ENCODE results near the gene TOMM7. TPM values are rescaled to one million over a fixed set of nuclear protein-coding genes. Genes with fewer than 3 reads are reported as not detected.

The TOMM7 gene
- total RNA-seq (100 to 1,000 TPM; 675 to 780 TPM), polyA plus RNA-seq (100 to 1,000 TPM; 309 to 462 (median 320) TPM), total RNA-seq (117 to 284 (median 204) reads per million in 6 experiments)

GRCh38 chr7:22822486-22823141 is at the start of gene TOMM7:
Gene TOMM7 (minus strand): TSS chr7:22822849. CDS start chr7:22822779, 70 bp downstream.
- Mint-ChIP-seq H3K4me3 (peak within 1 kb of the TSS; percentile 94 to 100 (median 98)), H3K36me3 (peaks cover 0 to 9% (median 0%) of the 10 kb centered on the region in 3 donors), H3K4me1 (peaks cover 20 to 48% (median 45%) of the 10 kb centered on the region in 4 donors), H3K9me3 (no peaks in the 10 kb centered on the region), H3K27me3 (peaks cover 7 to 28% (median 21%) of the 10 kb centered on the region in 5 donors), H3K27ac (peak within 1 kb of the TSS; percentile 96 to 100 (median 100))
- peak; percentile 79 to 95 (median 88) for DNase-seq
- POLR2A ChIA-PET = interaction anchor here (0.9 to 1.7 kb wide), 5 partner anchors 8 to 1395 kb away, joined by 3 to 5 read pairs (median 4); partner anchors contain the start of gene SP4
- peak; percentile 93 to 96 for ATAC-seq

- Mint-ChIP-seq H3K36me3 (peaks cover 4 to 11% (median 6%) of the 10 kb centered on the region in 3 donors), H3K27me3 (peaks cover 0 to 2% (median 0%) of the 10 kb centered on the region in 5 donors), H3K4me3 (no peak overlapping the region), H3K9me3 (peaks cover 0 to 1% (median 0%) of the 10 kb centered on the region in 9 donors), H3K4me1 (peaks cover 0 to 4% (median 0%) of the 10 kb centered on the region in 4 donors), H3K27ac (no peak overlapping the region)
- peak in 1 of 2 donors; percentile 46 for ATAC-seq
- POLR2A ChIA-PET = interaction anchor here (0.5 kb wide), 1 partner anchor 85 kb away, joined by 3 read pairs; no protein-coding TSS in a partner anchor
- no peak for DNase-seq
These were observed 49.6 kb upstream of the TOMM7 start for GRCh38 chr7:22872096-22872807.

GRCh38 chr7:22871661-22872060 is 49.0 kb upstream of the TOMM7 start:
- Mint-ChIP-seq H3K4me3 (no peak overlapping the region), H3K27ac (no peak overlapping the region), H3K27me3 (peaks cover 0 to 2% (median 0%) of the 10 kb centered on the region in 5 donors), H3K4me1 (peaks cover 0 to 4% (median 0%) of the 10 kb centered on the region in 4 donors), H3K36me3 (peaks cover 4 to 11% (median 6%) of the 10 kb centered on the region in 3 donors), H3K9me3 (peaks cover 0 to 1% (median 0%) of the 10 kb centered on the region in 9 donors)
- ATAC-seq = no peak
- DNase-seq = no peak
- POLR2A ChIA-PET = interaction anchor here (0.5 kb wide), 1 partner anchor 86 kb away, joined by 3 read pairs; no protein-coding TSS in a partner anchor

GRCh38 chr7:22868509-22868908 is 45.9 kb upstream of the TOMM7 start:
- H3K36me3 Mint-ChIP-seq = peaks cover 4 to 17% (median 6%) of the 10 kb centered on the region in 3 donors
- POLR2A ChIA-PET = interaction anchor here (0.6 kb wide), 1 partner anchor 19 kb away, joined by 3 read pairs; no protein-coding TSS in a partner anchor
- no peak for ATAC-seq

GRCh38 chr7:22867589-22867988 is 44.9 kb upstream of the TOMM7 start:
- Mint-ChIP-seq H3K36me3 (peaks cover 4 to 20% (median 6%) of the 10 kb centered on the region in 3 donors), H3K27ac (peak overlapping the region in 1 of 10 donors; percentile 68), H3K4me1 (peaks cover 6 to 11% (median 7%) of the 10 kb centered on the region in 4 donors), H3K27me3 (no peaks in the 10 kb centered on the region), H3K9me3 (peaks cover 0 to 1% (median 0%) of the 10 kb centered on the region in 9 donors), H3K4me3 (no peak overlapping the region)
- POLR2A ChIA-PET = interaction anchor here (0.6 kb wide), 1 partner anchor 1972 kb away, joined by 8 read pairs; no protein-coding TSS in a partner anchor
- no peak for ATAC-seq
- DNase-seq = no peak

More at GRCh38 chr7:22868509-22868908, 45.9 kb upstream of the TOMM7 start:
- H3K9me3 Mint-ChIP-seq = peaks cover 0 to 1% (median 0%) of the 10 kb centered on the region in 9 donors
- peaks cover 6 to 11% (median 7%) of the 10 kb centered on the region in 4 donors for H3K4me1 Mint-ChIP-seq
- H3K27me3 Mint-ChIP-seq = no peaks in the 10 kb centered on the region
- no peak overlapping the region for H3K27ac Mint-ChIP-seq
- no peak for DNase-seq
- H3K4me3 Mint-ChIP-seq = no peak overlapping the region

- Mint-ChIP-seq H3K9me3 (peaks cover 0 to 1% (median 0%) of the 10 kb centered on the region in 9 donors), H3K36me3 (peaks cover 4 to 22% (median 6%) of the 10 kb centered on the region in 3 donors), H3K27ac (no peak overlapping the region), H3K4me1 (peaks cover 6 to 11% (median 7%) of the 10 kb centered on the region in 4 donors), H3K27me3 (no peaks in the 10 kb centered on the region), H3K4me3 (no peak overlapping the region)
- POLR2A ChIA-PET = no interaction called here
- ATAC-seq = no peak
- no peak for DNase-seq
These were observed 44.4 kb upstream of the TOMM7 start for GRCh38 chr7:22867003-22867402.

GRCh38 chr7:22865602-22865960 is 42.9 kb upstream of the TOMM7 start:
- Mint-ChIP-seq H3K4me3 (no peak overlapping the region), H3K4me1 (peaks cover 6 to 12% (median 8%) of the 10 kb centered on the region in 4 donors), H3K27me3 (no peaks in the 10 kb centered on the region), H3K36me3 (peaks cover 4 to 26% (median 6%) of the 10 kb centered on the region in 3 donors), H3K9me3 (peaks cover 0 to 1% (median 0%) of the 10 kb centered on the region in 9 donors), H3K27ac (no peak overlapping the region)
- POLR2A ChIA-PET = no interaction called here
- ATAC-seq (no peak), DNase-seq (no peak)

GRCh38 chr7:22864855-22865601 is 42.4 kb upstream of the TOMM7 start:
- peaks cover 4 to 28% (median 6%) of the 10 kb centered on the region in 3 donors for H3K36me3 Mint-ChIP-seq
- H3K4me3 Mint-ChIP-seq = no peak overlapping the region
- POLR2A ChIA-PET = no interaction called here
- H3K4me1 Mint-ChIP-seq = peaks cover 6 to 11% (median 8%) of the 10 kb centered on the region in 4 donors
- DNase-seq = no peak
- no peaks in the 10 kb centered on the region for H3K27me3 Mint-ChIP-seq
- no peak overlapping the region for H3K27ac Mint-ChIP-seq
- peaks cover 0 to 1% (median 0%) of the 10 kb centered on the region in 9 donors for H3K9me3 Mint-ChIP-seq
- ATAC-seq = no peak

GRCh38 chr7:22864301-22864700 is 41.7 kb upstream of the TOMM7 start:
- Mint-ChIP-seq H3K4me3 (no peak overlapping the region), H3K36me3 (peaks cover 4 to 31% (median 5%) of the 10 kb centered on the region in 3 donors), H3K9me3 (peaks cover 0 to 1% (median 0%) of the 10 kb centered on the region in 9 donors), H3K27me3 (no peaks in the 10 kb centered on the region), H3K4me1 (peaks cover 6 to 11% (median 8%) of the 10 kb centered on the region in 4 donors), H3K27ac (no peak overlapping the region)
- DNase-seq (no peak), ATAC-seq (no peak)
- POLR2A ChIA-PET = no interaction called here

- POLR2A ChIA-PET = no interaction called here
- H3K27ac Mint-ChIP-seq = no peak overlapping the region
- H3K9me3 Mint-ChIP-seq = no peaks in the 10 kb centered on the region
- H3K27me3 Mint-ChIP-seq = no peaks in the 10 kb centered on the region
- no peak for ATAC-seq
- H3K4me1 Mint-ChIP-seq = peaks cover 6 to 13% (median 8%) of the 10 kb centered on the region in 4 donors
- peaks cover 0 to 35% (median 0%) of the 10 kb centered on the region in 3 donors for H3K36me3 Mint-ChIP-seq
- no peak for DNase-seq
- no peak overlapping the region for H3K4me3 Mint-ChIP-seq
These were observed 40.7 kb upstream of the TOMM7 start for GRCh38 chr7:22863156-22863899.

- no peak for DNase-seq
- Mint-ChIP-seq H3K27me3 (no peaks in the 10 kb centered on the region), H3K4me1 (peaks cover 7 to 12% (median 9%) of the 10 kb centered on the region in 4 donors), H3K27ac (no peak overlapping the region), H3K4me3 (no peak overlapping the region), H3K9me3 (no peaks in the 10 kb centered on the region), H3K36me3 (peaks cover 0 to 48% (median 0%) of the 10 kb centered on the region in 3 donors)
- POLR2A ChIA-PET = no interaction called here
- no peak for ATAC-seq
These were observed 38.9 kb upstream of the TOMM7 start for GRCh38 chr7:22861576-22861975.

Measured in naive thymus-derived CD8-positive, alpha-beta T cell (primary cell).